Measurements from ENCODE around the gene ELAC2.

The ELAC2 gene

GRCh38 chr17:12953156-12953555, 64.7 kb downstream of the ELAC2 start:
- DNase-seq (ENCODE audit: low read depth in 2 of 2) = no peak

DNA sequence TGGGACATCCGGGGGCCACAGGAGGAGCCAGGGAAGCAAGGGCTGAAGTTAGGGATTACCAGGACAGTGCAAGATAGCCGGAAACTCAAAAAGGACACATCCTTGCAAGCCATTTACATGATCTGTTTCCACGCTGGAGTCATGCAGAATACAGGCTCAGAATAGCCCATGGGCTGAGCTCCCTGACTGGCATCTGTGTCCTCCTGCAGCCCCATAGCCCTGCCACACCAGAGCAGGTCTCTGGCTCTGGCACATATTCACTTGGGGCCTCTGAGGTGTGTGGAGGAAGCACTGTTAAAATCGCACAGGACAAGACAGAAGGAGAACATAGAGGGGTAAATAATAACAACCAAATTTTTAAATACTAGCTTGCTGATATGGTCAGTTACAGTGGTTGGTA, 65.8 kb downstream of the ELAC2 start:
- DNase-seq (ENCODE audit: low read depth in 2 of 2) = no peak

GRCh38 chr17:12947047-12947446, 70.8 kb downstream of the ELAC2 start:
- no peak for DNase-seq (ENCODE audit: low read depth in 2 of 2)

Data from activated CD4-positive, alpha-beta T cell treated with anti-CD3 and anti-CD28 coated beads for 24 hours (primary cell).